OCI-LY7 (cell line): ENCODE data around the gene KMO. TPM values are rescaled to one million over a fixed set of nuclear protein-coding genes. Genes with fewer than 3 reads are reported as not detected.

Experiments
- BruUV-seq: library from RNA; stranded (reverse); fragments of 400-500 nt; replicated peaks from 2 replicates; lab custom pipeline; 2021; lab: Mats Ljungman, UMichigan
- CTCF ChIA-PET: fragments of 300-600 bp; sonication (Branson Sonifier 250); formaldehyde crosslinking; loops from one replicate; lab custom pipeline; 2022; ENCODE audit warnings: antibody characterized with exemption; ENCODE audit not compliant: unreplicated experiment; lab: Charles Lee
- POLR2A ChIA-PET: fragments of 300-600 bp; sonication (Branson Sonifier 250); formaldehyde crosslinking; loops from one replicate; lab custom pipeline; 2022; ENCODE audit warnings: antibody characterized with exemption; lab: Charles Lee
- DNase-seq: peaks from one replicate; pipeline ENCODE4 v3.0.0-alpha.2; 2015; ENCODE audit warnings: low spot score
- H2AFZ ChIP-seq: fragments of 200-600 bp; sonication (generic), shearing (Covaris generic); 2 replicates; pipeline ENCODE4 v1.6.1; 2014; ENCODE audit warnings: mild to moderate bottlenecking, antibody characterized with exemption, low read length, moderate library complexity
- H3K27ac ChIP-seq: fragments of 200-600 bp; sonication (generic); 2 replicates; pipeline ENCODE4 v1.5.1; 2014; ENCODE audit warnings: mixed run types, low read depth, mild to moderate bottlenecking, moderate library complexity, low read length, inconsistent platforms; ENCODE audit not compliant: poor library complexity, severe bottlenecking
- H3K36me3 ChIP-seq: fragments of 200-600 bp; sonication (generic); 2 replicates; pipeline ENCODE4 v1.6.1; 2014; ENCODE audit warnings: mild to moderate bottlenecking, antibody characterized with exemption, low read length, moderate library complexity, mixed read lengths; ENCODE audit not compliant: insufficient read depth
- H3K4me1 ChIP-seq: fragments of 200-600 bp; sonication (generic); 2 replicates; pipeline ENCODE4 v1.5.1; 2014; ENCODE audit warnings: mild to moderate bottlenecking, low read length; ENCODE audit not compliant: insufficient read depth, poor library complexity, severe bottlenecking
- H3K4me2 ChIP-seq: fragments of 200-600 bp; sonication (generic); 2 replicates; pipeline ENCODE4 v1.6.1; 2014; ENCODE audit warnings: mild to moderate bottlenecking, low read length
- H3K4me3 ChIP-seq: fragments of 200-600 bp; sonication (generic); 2 replicates; pipeline ENCODE4 v1.5.1; 2014; ENCODE audit warnings: mild to moderate bottlenecking, low read depth, low read length; ENCODE audit not compliant: poor library complexity, severe bottlenecking
- H3K79me2 ChIP-seq: fragments of 200-600 bp; sonication (generic); 2 replicates; pipeline ENCODE4 v1.6.1; 2016; ENCODE audit warnings: low read depth, mild to moderate bottlenecking, low read length, moderate library complexity, mixed read lengths; ENCODE audit not compliant: insufficient read depth
- H3K9me2 ChIP-seq: fragments of 200-600 bp; sonication (generic); 2 replicates; pipeline ENCODE4 v1.6.1; 2016; ENCODE audit warnings: mild to moderate bottlenecking, low read length, mixed read lengths; ENCODE audit not compliant: insufficient read depth
- H3K9me3 ChIP-seq: fragments of 200-600 bp; sonication (generic); 2 replicates; pipeline ENCODE4 v1.6.1; 2014; ENCODE audit warnings: mild to moderate bottlenecking, mixed run types, low read length, mixed read lengths
- H4K20me1 ChIP-seq: fragments of 200-600 bp; sonication (generic); 2 replicates; pipeline ENCODE4 v1.6.1; 2014; ENCODE audit warnings: mild to moderate bottlenecking, antibody characterized with exemption, low read length, moderate library complexity, mixed read lengths; ENCODE audit not compliant: insufficient read depth
- EZH2phosphoT487 ChIP-seq: fragments of 200-600 bp; sonication (generic); IDR thresholded peaks from 2 replicates; pipeline ENCODE4 v1.6.1; 2018; ENCODE audit warnings: low read depth, borderline replicate concordance, mild to moderate bottlenecking, mixed run types, antibody characterized with exemption, low read length, moderate library complexity, mixed read lengths
- intact Hi-C: fragments of 100-400 bp; cut with micrococcal nuclease; formaldehyde crosslinking; loops from one replicate; pipeline ENCODE4 v1.10.0; 2022; ENCODE audit not compliant: unreplicated experiment
- total RNA-seq, 2 experiments: library from RNA; depleted of rRNA in 1 of 2; stranded (reverse); fragments of >200 nt in 1 of 2; shearing (Covaris generic) in 1 of 2; gene quantifications; 2 replicates each; pipeline ENCODE4 v1.2.3, GENCODE V29; 2014 to 2022
- TF ChIP-seq, protein P1 (sequence below): fragments of 200-600 bp; sonication (generic); conservative IDR thresholded peaks from 2 replicates; pipeline ENCODE4 v1.5.1; 2014; ENCODE audit warnings: mild to moderate bottlenecking, antibody characterized with exemption, low read length, moderate library complexity, mixed read lengths

The KMO gene
- total RNA-seq, 2 experiments from 2014 or later, result 3.2 to 14.2 TPM

DNA sequence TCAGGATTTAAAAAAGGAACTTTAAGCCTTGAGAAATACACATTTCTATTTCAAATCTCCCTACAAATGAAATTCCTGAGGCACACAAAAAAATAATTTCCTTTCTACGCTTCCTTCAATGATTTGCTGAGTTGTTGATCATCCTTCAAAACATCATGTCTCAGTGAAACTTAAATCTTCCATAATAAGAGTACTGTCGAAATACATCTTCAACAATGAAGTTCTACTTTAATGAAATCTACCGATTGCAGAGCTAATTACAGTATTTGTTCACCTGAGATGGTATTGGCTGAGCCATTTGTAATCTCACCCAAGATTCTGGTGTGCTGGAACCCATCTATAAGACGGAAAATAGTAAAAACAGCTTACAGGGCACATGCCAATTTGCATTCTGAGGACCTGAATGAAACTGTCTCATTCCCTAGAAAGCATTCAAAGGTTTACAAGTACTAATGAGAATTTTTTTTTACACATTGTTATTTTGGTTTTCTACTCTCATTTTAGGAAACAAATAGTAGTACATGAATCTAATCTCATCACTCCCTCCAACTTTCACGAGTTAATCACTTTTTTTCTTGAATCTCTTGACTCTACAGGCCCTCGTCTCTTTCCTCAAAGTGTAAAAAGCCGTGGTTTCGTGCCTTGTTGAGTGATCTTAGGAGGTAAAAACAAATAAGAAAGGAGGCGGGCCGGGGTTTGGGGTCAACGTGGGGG, 106.9 kb downstream of the KMO start:
- intact Hi-C loops, result no loop called here
- Histone ChIP-seq H3K9me3 (no peaks in the 10 kb centered on the region), H3K4me1 (peaks cover 37% of the 10 kb centered on the region), H3K79me2 (peaks cover 16% of the 10 kb centered on the region; the same call in 1 of the 2 replicates), H3K9me2 (no peaks in the 10 kb centered on the region), H4K20me1 (no peaks in the 10 kb centered on the region), H3K27ac (no peak overlapping the region), H3K4me2 (peak overlapping the region; percentile 93), H3K36me3 (peaks cover 17% of the 10 kb centered on the region), H2AFZ (peak overlapping the region; percentile 30; the same call in 1 of the 2 replicates), H3K4me3 (peak overlapping the region; percentile 98)
- TF ChIP-seq EZH2phosphoT487, result no peak
- TF ChIP-seq, protein P1, sequence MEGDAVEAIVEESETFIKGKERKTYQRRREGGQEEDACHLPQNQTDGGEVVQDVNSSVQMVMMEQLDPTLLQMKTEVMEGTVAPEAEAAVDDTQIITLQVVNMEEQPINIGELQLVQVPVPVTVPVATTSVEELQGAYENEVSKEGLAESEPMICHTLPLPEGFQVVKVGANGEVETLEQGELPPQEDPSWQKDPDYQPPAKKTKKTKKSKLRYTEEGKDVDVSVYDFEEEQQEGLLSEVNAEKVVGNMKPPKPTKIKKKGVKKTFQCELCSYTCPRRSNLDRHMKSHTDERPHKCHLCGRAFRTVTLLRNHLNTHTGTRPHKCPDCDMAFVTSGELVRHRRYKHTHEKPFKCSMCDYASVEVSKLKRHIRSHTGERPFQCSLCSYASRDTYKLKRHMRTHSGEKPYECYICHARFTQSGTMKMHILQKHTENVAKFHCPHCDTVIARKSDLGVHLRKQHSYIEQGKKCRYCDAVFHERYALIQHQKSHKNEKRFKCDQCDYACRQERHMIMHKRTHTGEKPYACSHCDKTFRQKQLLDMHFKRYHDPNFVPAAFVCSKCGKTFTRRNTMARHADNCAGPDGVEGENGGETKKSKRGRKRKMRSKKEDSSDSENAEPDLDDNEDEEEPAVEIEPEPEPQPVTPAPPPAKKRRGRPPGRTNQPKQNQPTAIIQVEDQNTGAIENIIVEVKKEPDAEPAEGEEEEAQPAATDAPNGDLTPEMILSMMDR, result no peak
- TSS peak; percentile 72 for BruUV-seq
- POLR2A ChIA-PET, result interaction anchor here (0.6 to 2.8 kb wide), 4 partner anchors 12 to 1490 kb away, joined by 3 to 8 read pairs (median 3); no protein-coding TSS in a partner anchor
- DNase-seq, result peak; percentile 44
- CTCF ChIA-PET, result interaction anchor here (1.1 kb wide), 1 partner anchor 28 kb away, joined by 3 read pairs; no protein-coding TSS in a partner anchor

DNA sequence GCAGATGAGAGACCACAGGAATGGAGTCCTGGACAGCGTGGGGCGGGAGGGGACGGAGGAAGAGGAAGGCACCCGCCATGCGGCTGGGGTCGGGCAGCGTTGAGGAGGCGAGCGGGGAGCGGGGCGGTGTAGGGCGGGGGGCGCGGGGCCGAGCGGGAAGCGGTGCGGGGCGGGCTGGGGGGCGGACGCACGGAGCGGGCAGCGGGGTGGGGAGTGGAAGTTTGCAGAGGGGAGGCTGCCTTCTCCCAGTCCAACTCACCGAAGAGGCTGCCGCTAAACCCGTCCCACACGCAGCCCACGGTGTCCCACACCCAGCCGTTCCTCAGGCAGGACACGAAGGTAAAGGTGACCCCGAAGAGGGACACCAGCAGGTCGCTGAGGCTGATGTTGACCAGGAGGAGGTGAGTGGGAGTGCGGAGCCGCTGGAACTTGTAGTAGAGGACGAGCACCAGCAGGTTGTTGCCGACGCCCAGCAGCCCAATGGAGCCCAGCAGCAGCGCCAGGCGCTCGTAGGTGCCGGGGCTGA, 107.5 kb downstream of the KMO start:
- Histone ChIP-seq H3K79me2 (peaks cover 16% of the 10 kb centered on the region; the same call in 1 of the 2 replicates), H3K9me3 (no peaks in the 10 kb centered on the region), H3K9me2 (no peaks in the 10 kb centered on the region), H3K4me2 (peak overlapping the region; percentile 93), H3K4me3 (peak overlapping the region; percentile 98), H3K27ac (peak overlapping the region; percentile 21), H3K4me1 (peaks cover 37% of the 10 kb centered on the region), H2AFZ (peak overlapping the region; percentile 85), H4K20me1 (no peaks in the 10 kb centered on the region), H3K36me3 (peaks cover 10% of the 10 kb centered on the region)
- BruUV-seq, result no TSS peak
- TF ChIP-seq, protein P1, result no peak
- TF ChIP-seq EZH2phosphoT487, result no peak
- POLR2A ChIA-PET, result interaction anchor here (0.6 to 2.8 kb wide), 6 partner anchors 10 to 1490 kb away, joined by 3 to 8 read pairs (median 3); no protein-coding TSS in a partner anchor
- CTCF ChIA-PET, result interaction anchor here (1.1 kb wide), 1 partner anchor 29 kb away, joined by 3 read pairs; no protein-coding TSS in a partner anchor
- DNase-seq, result peak; percentile 32
- intact Hi-C loops, result loop anchor here (2.0 kb wide), 1 partner anchor 209 kb away; the partner anchor contains the start of gene EXO1
